HepG2 (cell line): ENCODE measurements around the gene PARP8. TPM values are rescaled to one million over a fixed set of nuclear protein-coding genes. Genes with fewer than 3 reads are reported as not detected.

Experiments
- CREM ChIP-seq, 2 experiments: sonication (generic) in 1 of 2; formaldehyde crosslinking in 1 of 2; IDR thresholded peaks; 2 replicates each; pipeline versions ENCODE4 v1.4.0 to v1.6.1; 2016 to 2020; ENCODE audit warnings: antibody characterized with exemption in 1 of 2, mild to moderate bottlenecking in 1 of 2, missing genetic modification reagents in 1 of 2
- EZH2 ChIP-seq: conservative IDR thresholded peaks from 2 replicates; pipeline ENCODE4 v1.6.1; 2012; ENCODE audit warnings: mild to moderate bottlenecking, low read depth, low read length, moderate library complexity
- FOXC1 ChIP-seq: sonication (generic); formaldehyde crosslinking; IDR thresholded peaks from 2 replicates; pipeline ENCODE4 v1.8.0; 2022; ENCODE audit warnings: mild to moderate bottlenecking, missing genetic modification reagents, borderline replicate concordance
- GABPB1 ChIP-seq: IDR thresholded peaks from 2 replicates; pipeline ENCODE4 v1.6.1; 2016; ENCODE audit warnings: mild to moderate bottlenecking, missing genetic modification reagents, moderate library complexity, missing compliant biosample characterization
- GFI1 ChIP-seq: sonication (generic); formaldehyde crosslinking; IDR thresholded peaks from 2 replicates; pipeline ENCODE4 v1.5.0; 2020; ENCODE audit warnings: missing genetic modification reagents, mild to moderate bottlenecking, borderline replicate concordance
- HDAC1 ChIP-seq: sonication (generic); formaldehyde crosslinking; IDR thresholded peaks from 2 replicates; pipeline ENCODE4 v1.5.1; 2020; ENCODE audit warnings: mild to moderate bottlenecking, missing genetic modification reagents
- HIVEP1 ChIP-seq: sonication (generic); formaldehyde crosslinking; IDR thresholded peaks from 2 replicates; pipeline ENCODE4 v1.4.0; 2020; ENCODE audit warnings: mild to moderate bottlenecking, missing genetic modification reagents
- IRF2 ChIP-seq: IDR thresholded peaks from 2 replicates; pipeline ENCODE4 v1.6.1; 2018; ENCODE audit warnings: missing genetic modification reagents, missing compliant biosample characterization
- JARID2 ChIP-seq: sonication (generic); formaldehyde crosslinking; IDR thresholded peaks from 2 replicates; pipeline ENCODE4 v1.8.1; 2023; ENCODE audit warnings: missing genetic modification reagents, inconsistent platforms; ENCODE audit not compliant: insufficient replicate concordance
- RFXAP ChIP-seq: sonication (generic); formaldehyde crosslinking; IDR thresholded peaks from 2 replicates; pipeline ENCODE4 v1.4.0; 2020; ENCODE audit warnings: missing genetic modification reagents, borderline replicate concordance
- TAF15 ChIP-seq: fragments of 200-400 bp; formaldehyde crosslinking; IDR thresholded peaks from one replicate; pipeline ENCODE4 v1.6.1; 2018; ENCODE audit warnings: mild to moderate bottlenecking, low read depth, low read length; ENCODE audit not compliant: poor library complexity, severe bottlenecking
- TARDBP ChIP-seq: sonication (generic); formaldehyde crosslinking; IDR thresholded peaks from 2 replicates; pipeline ENCODE4 v1.8.0; 2022; ENCODE audit warnings: mild to moderate bottlenecking, missing genetic modification reagents
- ZFY ChIP-seq: sonication (generic); formaldehyde crosslinking; IDR thresholded peaks from 2 replicates; pipeline ENCODE4 v1.4.0; 2020; ENCODE audit warnings: missing genetic modification reagents
- ZIK1 ChIP-seq: sonication (generic); formaldehyde crosslinking; IDR thresholded peaks from 2 replicates; pipeline ENCODE4 v1.5.0; 2020; ENCODE audit warnings: mild to moderate bottlenecking, low read depth, missing genetic modification reagents, borderline replicate concordance
- ZKSCAN8 ChIP-seq: IDR thresholded peaks from 2 replicates; pipeline ENCODE4 v1.6.1; 2016; ENCODE audit warnings: borderline replicate concordance, missing genetic modification reagents, missing compliant biosample characterization
- ZMYM4 ChIP-seq: sonication (generic); formaldehyde crosslinking; IDR thresholded peaks from 2 replicates; pipeline ENCODE4 v1.8.1; 2023; ENCODE audit warnings: mild to moderate bottlenecking, missing genetic modification reagents
- ZNF382 ChIP-seq: sonication (generic); formaldehyde crosslinking; IDR thresholded peaks from 2 replicates; pipeline ENCODE4 v1.5.0; 2020; ENCODE audit warnings: missing genetic modification reagents, mild to moderate bottlenecking, borderline replicate concordance
- ZNF678 ChIP-seq: sonication (generic); formaldehyde crosslinking; IDR thresholded peaks from 2 replicates; pipeline ENCODE4 v1.4.0; 2020; ENCODE audit warnings: mild to moderate bottlenecking, missing genetic modification reagents
- ZNF777 ChIP-seq: sonication (generic); formaldehyde crosslinking; IDR thresholded peaks from 2 replicates; pipeline ENCODE4 v1.4.0; 2020; ENCODE audit warnings: missing genetic modification reagents
- ZNF850 ChIP-seq: sonication (generic); formaldehyde crosslinking; conservative IDR thresholded peaks from 2 replicates; pipeline ENCODE4 v1.9.0; 2021; ENCODE audit warnings: mild to moderate bottlenecking, missing genetic modification reagents
- polyA plus RNA-seq, 8 experiments: library from polyadenylated mRNA; depleted of rRNA in 3 of 8; stranded (reverse) in 7 of 8; unstranded in 1 of 8; fragments of >200 nt; fragmentation: Illumina TruSeq in 4 of 8; extraction: Trizol in 4 of 8; gene quantifications; 2 replicates each; pipeline versions ENCODE4 v1.2.1 to v1.2.3, GENCODE V29; 2011 to 2016; ENCODE audit warnings: low read depth in 4 of 8, missing spikeins in 1 of 8, mixed read lengths in 1 of 8; ENCODE audit not compliant: insufficient read depth in 1 of 8
- total RNA-seq, 5 experiments: library from RNA; depleted of rRNA; stranded (reverse); fragments of >200 nt; fragmentation: Illumina TruSeq; extraction: Trizol; gene quantifications; 2 replicates each; pipeline ENCODE4 v1.2.3, GENCODE V29; 2016; ENCODE audit warnings: low read depth in 1 of 5
- TF ChIP-seq, protein P1 (sequence below): IDR thresholded peaks from 2 replicates; pipeline ENCODE4 v1.6.1; 2016; ENCODE audit warnings: low read depth
- TF ChIP-seq, protein P2 (sequence below): sonication (generic); formaldehyde crosslinking; IDR thresholded peaks from 2 replicates; pipeline ENCODE4 v1.5.1; 2020; ENCODE audit warnings: missing genetic modification reagents, mild to moderate bottlenecking, borderline replicate concordance
- TF ChIP-seq, protein P3 (sequence below): sonication (generic); formaldehyde crosslinking; IDR thresholded peaks from 2 replicates; pipeline ENCODE4 v1.4.0; 2020; ENCODE audit warnings: mild to moderate bottlenecking, missing genetic modification reagents
- TF ChIP-seq, protein P4 (sequence below): IDR thresholded peaks from 2 replicates; pipeline ENCODE4 v1.6.1; 2016; ENCODE audit warnings: missing biosample characterization, missing genetic modification reagents, low read depth

Gene PARP8
- total and polyA plus RNA-seq, 2 of the 13 experiments (the other 11 are each of a cell fraction or from before 2014, with no cell fraction given): 0.11 to 0.29 TPM

DNA sequence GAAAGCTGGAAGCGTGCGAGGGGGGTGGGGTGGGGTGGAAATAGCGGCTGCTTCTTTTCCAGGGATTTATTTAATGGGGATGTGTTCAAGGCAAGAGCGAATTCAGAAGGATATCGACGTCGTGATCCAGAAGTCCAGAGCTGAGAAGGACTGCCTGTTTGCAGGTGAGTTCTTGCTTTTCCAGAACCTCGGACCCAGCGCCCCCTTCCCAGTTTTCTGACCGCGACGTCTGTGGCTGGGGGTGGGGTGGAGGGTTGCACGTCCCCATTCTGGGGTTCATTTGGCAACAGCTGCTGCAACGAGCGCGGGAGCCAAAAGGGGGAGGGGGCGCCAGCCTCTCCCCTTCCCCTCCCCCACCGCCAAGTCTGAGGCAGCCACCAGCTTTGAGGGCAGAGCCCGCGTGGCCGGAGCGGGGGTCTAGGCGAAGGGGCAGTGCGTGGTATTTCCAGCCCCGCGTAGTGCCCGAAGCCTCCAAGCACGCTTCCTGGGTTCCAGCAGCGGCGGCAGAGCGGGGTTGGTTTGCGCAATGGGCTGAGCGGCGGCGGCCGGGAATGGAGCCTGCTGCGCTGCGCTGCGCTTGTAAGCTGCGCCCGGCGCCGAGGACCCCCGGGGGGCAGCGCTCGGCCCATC, 701 bp downstream of the PARP8 start (continued):
- TF ChIP-seq ZNF850 (no peak), IRF2 (no peak), ZMYM4 (CRISPR knock-in tag) (0 out of 2 replicates have a peak, but pooled peaks have one; percentile 10), ZIK1 (CRISPR knock-in tag) (no peak), HIVEP1 (CRISPR knock-in tag) (no peak), HDAC1 (CRISPR knock-in tag) (no peak), GFI1 (CRISPR knock-in tag) (no peak), GABPB1 (peak; percentile 77), TARDBP (CRISPR knock-in tag) (no peak), RFXAP (no peak), JARID2 (CRISPR knock-in tag) (no peak), FOXC1 (CRISPR knock-in tag) (no peak), CREM (IDR thresholded peaks at IDR 0.05) (no peak), CREM (CRISPR knock-in tag; IDR thresholded peaks at IDR 0.05) (no peak), ZNF382 (CRISPR knock-in tag) (no peak), ZNF777 (peak; percentile 60), ZFY (no peak), TAF15 (peak; percentile 43), ZKSCAN8 (CRISPR knock-in tag) (no peak), EZH2 (0 out of 2 replicates have a peak, but pooled peaks have one; percentile 59), ZNF678 (CRISPR knock-in tag) (no peak)
- TF ChIP-seq, protein P1, sequence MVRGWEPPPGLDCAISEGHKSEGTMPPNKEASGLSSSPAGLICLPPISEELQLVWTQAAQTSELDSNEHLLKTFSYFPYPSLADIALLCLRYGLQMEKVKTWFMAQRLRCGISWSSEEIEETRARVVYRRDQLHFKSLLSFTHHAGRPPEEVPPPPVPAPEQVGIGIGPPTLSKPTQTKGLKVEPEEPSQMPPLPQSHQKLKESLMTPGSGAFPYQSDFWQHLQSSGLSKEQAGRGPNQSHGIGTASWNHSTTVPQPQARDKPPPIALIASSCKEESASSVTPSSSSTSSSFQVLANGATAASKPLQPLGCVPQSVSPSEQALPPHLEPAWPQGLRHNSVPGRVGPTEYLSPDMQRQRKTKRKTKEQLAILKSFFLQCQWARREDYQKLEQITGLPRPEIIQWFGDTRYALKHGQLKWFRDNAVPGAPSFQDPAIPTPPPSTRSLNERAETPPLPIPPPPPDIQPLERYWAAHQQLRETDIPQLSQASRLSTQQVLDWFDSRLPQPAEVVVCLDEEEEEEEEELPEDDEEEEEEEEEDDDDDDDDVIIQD (CRISPR knock-in tag): no peak
- TF ChIP-seq, protein P2, sequence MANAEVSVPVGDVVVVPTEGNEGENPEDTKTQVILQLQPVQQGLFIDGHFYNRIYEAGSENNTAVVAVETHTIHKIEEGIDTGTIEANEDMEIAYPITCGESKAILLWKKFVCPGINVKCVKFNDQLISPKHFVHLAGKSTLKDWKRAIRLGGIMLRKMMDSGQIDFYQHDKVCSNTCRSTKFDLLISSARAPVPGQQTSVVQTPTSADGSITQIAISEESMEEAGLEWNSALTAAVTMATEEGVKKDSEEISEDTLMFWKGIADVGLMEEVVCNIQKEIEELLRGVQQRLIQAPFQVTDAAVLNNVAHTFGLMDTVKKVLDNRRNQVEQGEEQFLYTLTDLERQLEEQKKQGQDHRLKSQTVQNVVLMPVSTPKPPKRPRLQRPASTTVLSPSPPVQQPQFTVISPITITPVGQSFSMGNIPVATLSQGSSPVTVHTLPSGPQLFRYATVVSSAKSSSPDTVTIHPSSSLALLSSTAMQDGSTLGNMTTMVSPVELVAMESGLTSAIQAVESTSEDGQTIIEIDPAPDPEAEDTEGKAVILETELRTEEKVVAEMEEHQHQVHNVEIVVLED (CRISPR knock-in tag): no peak
- TF ChIP-seq, protein P3, sequence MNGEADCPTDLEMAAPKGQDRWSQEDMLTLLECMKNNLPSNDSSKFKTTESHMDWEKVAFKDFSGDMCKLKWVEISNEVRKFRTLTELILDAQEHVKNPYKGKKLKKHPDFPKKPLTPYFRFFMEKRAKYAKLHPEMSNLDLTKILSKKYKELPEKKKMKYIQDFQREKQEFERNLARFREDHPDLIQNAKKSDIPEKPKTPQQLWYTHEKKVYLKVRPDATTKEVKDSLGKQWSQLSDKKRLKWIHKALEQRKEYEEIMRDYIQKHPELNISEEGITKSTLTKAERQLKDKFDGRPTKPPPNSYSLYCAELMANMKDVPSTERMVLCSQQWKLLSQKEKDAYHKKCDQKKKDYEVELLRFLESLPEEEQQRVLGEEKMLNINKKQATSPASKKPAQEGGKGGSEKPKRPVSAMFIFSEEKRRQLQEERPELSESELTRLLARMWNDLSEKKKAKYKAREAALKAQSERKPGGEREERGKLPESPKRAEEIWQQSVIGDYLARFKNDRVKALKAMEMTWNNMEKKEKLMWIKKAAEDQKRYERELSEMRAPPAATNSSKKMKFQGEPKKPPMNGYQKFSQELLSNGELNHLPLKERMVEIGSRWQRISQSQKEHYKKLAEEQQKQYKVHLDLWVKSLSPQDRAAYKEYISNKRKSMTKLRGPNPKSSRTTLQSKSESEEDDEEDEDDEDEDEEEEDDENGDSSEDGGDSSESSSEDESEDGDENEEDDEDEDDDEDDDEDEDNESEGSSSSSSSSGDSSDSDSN (CRISPR knock-in tag): peak; percentile 38; the same call in 1 of the 2 replicates
- TF ChIP-seq, protein P4, sequence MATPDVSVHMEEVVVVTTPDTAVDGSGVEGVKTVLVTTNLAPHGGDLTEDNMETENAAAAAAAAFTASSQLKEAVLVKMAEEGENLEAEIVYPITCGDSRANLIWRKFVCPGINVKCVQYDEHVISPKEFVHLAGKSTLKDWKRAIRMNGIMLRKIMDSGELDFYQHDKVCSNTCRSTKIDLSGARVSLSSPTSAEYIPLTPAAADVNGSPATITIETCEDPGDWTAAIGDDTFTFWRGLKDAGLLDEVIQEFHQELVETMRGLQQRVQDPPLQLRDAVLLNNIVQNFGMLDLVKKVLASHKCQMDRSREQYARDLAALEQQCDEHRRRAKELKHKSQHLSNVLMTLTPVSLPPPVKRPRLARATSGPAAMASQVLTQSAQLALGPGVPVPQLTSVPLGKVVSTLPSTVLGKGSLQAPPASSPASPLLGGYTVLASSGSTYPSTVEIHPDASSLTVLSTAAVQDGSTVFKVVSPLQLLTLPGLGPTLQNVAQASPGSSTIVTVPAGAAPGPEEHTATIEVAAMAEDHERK (CRISPR knock-in tag): no peak
